NCI-H1694 treated with DMSO at 0.1 percent for 48 hours (cell line): ENCODE data around the gene UTS2B.

ENCODE experiments used
- DNase-seq: peaks from one replicate; lab custom pipeline; 2025; lab: John Stamatoyannopoulos, UW

Gene UTS2B

DNA sequence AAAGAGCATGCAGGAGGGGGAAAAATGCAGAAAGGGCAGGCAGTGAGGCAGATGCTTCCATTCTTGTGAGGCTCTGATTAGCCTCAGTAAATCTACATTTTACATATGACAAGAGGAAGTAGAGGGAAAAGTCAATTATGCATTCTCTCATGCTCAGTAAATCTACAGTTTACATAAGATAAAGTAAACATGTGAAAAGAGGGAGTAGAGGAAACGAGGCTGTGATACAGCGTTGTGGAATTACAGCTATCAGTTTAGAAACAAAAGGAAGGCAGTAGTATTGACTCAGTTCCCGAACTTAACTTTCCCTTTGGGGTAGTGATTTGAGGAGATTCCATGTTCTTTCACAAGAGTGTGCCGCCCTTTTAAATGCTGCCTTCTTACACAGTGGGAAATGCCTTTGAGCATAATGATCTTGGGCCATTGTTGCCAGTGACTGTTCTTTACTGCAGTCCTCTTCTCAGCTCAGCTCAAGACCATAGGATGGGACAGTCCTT lies 92.0 kb downstream of the UTS2B start:
- DNase-seq: no peak

GRCh38 chr3:191237047-191237882 lies 93.1 kb downstream of the UTS2B start:
- DNase-seq: no peak

DNA sequence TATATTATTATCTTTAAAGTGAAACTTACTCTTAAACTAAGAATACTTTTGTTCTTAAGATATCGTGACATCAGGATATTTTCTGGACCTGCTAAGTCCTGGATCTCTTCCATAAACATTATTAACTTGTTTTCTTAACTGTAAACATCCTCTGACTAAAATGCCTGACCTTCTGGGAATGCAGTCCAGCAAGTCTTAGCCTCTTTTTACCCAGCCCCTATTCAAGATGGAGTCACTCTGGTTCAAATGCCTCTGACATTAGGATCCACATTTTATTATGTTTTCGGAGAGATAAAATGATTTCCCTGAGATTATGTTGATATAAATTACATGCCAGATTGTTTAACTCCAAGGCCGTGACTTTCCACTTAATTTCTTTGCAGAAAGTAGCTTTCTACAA lies 93.7 kb downstream of the UTS2B start:
- no peak for DNase-seq

- no peak for DNase-seq
Measured at GRCh38 chr3:191235331-191236314, 94.7 kb downstream of the UTS2B start.

GRCh38 chr3:191234216-191234615 lies 96.1 kb downstream of the UTS2B start:
- no peak for DNase-seq

- DNase-seq: no peak
Measured at GRCh38 chr3:191227541-191227940, 102.8 kb downstream of the UTS2B start.

DNA sequence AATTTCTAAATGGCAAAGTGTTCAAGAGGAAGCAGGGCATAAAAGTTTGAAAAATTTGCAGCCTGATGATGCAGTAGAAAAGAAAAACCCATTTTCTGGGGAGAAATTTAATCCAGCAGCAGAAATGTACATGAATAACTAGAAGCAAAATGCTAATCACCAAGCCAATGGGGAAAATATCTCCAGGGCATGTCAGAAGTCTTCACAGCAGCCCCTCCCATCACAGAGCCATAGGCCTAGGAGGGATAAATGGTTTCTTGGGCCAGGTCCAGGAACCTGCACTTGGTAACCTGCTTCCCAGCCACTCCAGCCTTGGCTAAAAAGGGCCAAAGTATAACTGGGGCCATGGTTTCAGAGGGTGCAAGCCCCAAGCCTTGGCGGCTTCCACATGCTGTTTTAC lies 108.7 kb downstream of the UTS2B start:
- no peak for DNase-seq

GRCh38 chr3:191220908-191221307 lies 109.4 kb downstream of the UTS2B start:
- no peak for DNase-seq

DNA sequence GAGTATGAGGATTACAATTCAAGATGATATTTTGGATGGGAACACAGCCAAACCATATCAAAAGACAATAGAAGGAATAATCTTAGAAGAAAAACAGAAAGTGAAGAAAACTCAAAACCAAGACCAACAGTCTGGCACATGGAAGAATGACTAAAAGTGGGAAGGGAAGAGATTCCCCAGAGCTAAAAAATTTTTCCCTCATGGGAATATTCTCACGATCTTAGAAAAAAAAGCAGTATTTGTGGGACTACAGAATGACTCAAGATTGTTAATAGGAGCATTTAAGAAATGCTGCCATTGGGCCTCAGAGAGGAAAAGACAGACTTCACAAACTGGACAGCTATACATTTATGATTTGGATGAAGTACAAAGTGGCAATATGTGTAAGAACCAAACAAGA lies 113.0 kb downstream of the UTS2B start:
- DNase-seq: no peak
